Activated effector memory CD4-positive, alpha-beta T cell treated with anti-CD3 and anti-CD28 coated beads, Interleukin-2, amount 50 U/mL, for 16 hours (primary cell): ENCODE measurements around the gene PRPSAP1.

Experiments
- DNase-seq: peaks from one replicate; pipeline ENCODE4 v3.0.0-alpha.2; 2020

PRPSAP1 gene

DNA sequence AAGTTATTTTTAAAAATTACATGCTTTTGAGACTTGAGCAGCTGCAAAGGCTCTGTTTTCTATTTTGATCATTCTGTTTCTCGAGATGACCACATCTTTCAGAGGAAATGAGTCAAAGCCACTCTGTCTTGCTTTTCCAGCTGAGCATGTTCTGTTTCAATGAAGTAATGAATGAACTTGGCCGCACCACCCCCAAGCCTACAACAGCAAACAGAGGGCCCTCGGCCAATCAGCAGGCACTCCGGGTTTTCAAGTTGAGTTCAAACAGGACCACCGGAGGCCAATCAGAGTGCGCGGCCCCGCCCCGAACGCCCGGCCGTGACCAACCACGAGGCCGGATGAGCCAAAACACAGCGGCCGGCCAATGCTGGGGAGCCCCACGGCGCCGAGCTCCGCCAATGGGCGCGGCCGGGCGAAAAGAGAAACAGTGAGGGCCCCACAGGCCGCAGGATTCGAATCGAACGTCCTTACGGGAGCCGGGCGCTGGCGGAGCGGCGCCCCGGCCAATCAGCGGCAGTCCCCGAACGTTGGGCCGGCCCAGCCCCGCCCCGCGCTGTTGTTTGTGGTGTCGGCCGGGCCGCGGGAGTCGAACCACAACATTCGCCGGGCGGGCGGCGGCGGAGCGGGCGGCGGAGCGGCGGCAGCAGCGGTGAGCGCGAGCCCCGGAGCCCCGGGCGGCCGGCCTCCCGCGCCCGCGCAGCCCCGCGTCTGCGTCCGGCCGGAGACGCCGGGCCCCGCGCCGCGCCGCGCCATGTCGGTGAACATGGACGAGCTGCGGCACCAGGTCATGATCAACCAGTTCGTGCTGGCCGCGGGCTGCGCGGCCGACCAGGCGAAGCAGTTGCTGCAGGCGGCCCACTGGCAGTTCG lies 88.7 kb downstream of the PRPSAP1 start, which contains the start of gene UBALD2:
Gene UBALD2 (plus strand): TSS at position 594 of the 869 bp plus-strand sequence. CDS start 158 bp downstream, at position 752.
- peak; percentile 100 for DNase-seq

DNA sequence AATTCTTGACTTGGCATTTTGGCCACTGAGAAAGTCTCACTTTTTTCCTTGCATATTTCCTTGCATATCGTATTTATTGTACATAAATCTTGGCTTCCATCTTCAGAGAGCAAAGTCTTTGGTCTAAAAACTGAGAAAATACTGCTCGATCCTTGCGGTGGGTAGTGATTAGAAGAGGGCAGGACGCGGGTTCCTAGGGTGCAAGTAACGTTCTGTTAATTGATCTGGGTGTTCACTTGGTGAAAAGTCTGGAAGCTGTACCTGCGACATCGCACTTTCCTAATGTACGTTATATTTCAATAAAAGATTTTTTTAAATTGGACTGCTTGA lies 89.3 kb downstream of the PRPSAP1 start:
- DNase-seq: peak; percentile 66

- no peak for DNase-seq
Measured at GRCh38 chr17:76263896-76264295, 89.8 kb downstream of the PRPSAP1 start.

DNA sequence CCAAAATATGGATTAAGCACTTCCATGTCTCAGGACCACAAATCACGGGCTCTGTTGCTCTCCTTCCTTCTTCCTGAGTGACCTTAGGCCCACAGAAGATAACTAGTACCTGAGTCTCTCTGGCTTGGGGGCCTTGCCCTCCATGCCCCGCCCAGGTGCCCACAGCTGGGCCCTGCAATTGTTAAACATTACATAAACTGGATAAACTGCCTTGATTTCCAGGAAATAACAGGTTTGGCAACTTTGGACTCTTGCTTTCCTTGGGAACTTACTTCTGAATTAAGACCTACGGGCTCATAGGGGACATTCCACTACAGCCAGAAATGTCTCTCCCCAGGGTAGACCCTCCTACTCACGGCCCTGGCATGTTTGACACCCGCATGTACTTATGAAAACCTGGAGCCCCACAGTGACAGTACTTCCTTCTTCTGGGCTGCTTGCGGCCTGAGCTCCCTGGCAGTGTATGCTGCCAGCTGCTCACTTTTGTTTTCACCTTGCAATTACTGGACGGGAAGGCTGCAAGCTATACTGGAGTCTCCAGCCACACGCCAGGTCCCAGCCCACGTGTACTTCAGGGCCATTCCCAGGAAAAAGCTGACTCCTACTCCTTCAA lies 90.9 kb downstream of the PRPSAP1 start:
- DNase-seq: no peak

GRCh38 chr17:76261421-76262215 lies 92.1 kb downstream of the PRPSAP1 start:
- DNase-seq: no peak

DNA sequence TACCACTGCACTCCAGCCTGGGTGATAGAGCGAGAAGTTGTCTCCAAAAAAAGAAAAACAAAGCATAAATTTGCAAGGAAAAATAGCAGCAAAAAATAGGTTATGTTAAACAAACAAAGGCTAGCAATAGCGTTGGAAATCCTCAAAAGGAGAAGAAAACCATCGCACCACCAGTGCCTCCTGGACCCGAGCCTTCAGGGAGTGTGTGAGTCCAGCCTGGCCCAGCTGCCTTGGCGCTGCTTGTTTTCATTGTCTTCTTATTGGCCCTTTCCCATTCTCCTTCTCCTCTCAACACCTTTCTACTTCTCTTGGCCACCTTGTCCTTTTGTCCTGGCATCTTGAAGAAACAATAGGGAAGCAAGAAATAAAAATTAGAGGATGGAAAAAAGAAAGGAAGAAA lies 93.0 kb downstream of the PRPSAP1 start:
- DNase-seq: no peak

DNA sequence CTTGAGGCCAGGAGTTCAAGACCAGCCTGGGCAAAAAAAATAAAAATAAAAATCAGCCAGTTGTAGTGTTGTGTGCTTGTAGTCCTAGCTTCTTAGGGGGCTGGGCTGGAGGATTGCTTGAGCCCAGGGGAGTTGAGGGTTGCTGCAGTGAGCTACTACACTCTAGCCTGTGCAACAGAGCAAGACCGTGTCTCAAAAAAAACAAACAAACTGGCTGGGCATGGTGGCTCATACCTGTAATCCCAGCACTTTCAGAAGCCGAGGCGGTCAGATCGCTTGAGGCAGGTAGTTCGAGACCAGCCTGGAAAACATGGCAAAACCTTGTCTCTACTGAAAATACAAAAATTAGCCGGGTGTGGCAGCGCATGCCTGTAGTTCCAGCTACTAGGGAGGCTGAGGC lies 93.5 kb downstream of the PRPSAP1 start:
- DNase-seq: no peak
